ENCODE results near the gene SLC22A23. TPM values are rescaled to one million over a fixed set of nuclear protein-coding genes. Genes with fewer than 3 reads are reported as not detected.

SLC22A23 gene
- polyA plus RNA-seq, 1 donor (not counting 4 experiments of a cell fraction or from before 2014, with no cell fraction given): 4.3 TPM

GRCh38 chr6:3353213-3353903, 103.5 kb downstream of the SLC22A23 start:
- DNase-seq (ENCODE audit: low read depth, low spot score) (no peak), FAIRE-seq (no peak)
- Histone ChIP-seq H3K27ac (ENCODE audit: control insufficient read depth, insufficient read depth, low read length) (no peak overlapping the region), H3K27me3 (ENCODE audit: control insufficient read depth, extremely low read depth, insufficient read depth, low read length) (no peaks in the 10 kb centered on the region), H3K9me1 (ENCODE audit: control insufficient read depth, extremely low read depth, insufficient read depth, low read length) (no peaks in the 10 kb centered on the region), H4K20me1 (ENCODE audit: control insufficient read depth, extremely low read depth, insufficient read depth, low read length) (no peaks in the 10 kb centered on the region), H3K79me2 (ENCODE audit: control insufficient read depth, insufficient read depth, low read length) (no peaks in the 10 kb centered on the region), H3K4me3 (ENCODE audit: control insufficient read depth in 2 of 3, extremely low read depth in 1 of 3, insufficient read depth in 2 of 3, low read depth in 1 of 3, low read length in 3 of 3) (no peak overlapping the region), H3K4me1 (ENCODE audit: control insufficient read depth, extremely low read depth, insufficient read depth, low read length) (peaks cover 6% of the 10 kb centered on the region), H3K4me2 (ENCODE audit: control insufficient read depth, extremely low read depth, insufficient read depth, low read depth, low read length) (no peak overlapping the region), H3K9ac (ENCODE audit: control insufficient read depth, extremely low read depth, insufficient read depth, low read length) (no peak overlapping the region), H3K36me3 (ENCODE audit: control insufficient read depth in 2 of 2, extremely low read depth in 1 of 2, insufficient read depth in 2 of 2, low read length in 2 of 2) (no peaks in the 10 kb centered on the region), H2AFZ (ENCODE audit: control insufficient read depth, low read length) (no peak overlapping the region), H3K9me3 (ENCODE audit: control insufficient read depth, low read depth, low read length) (no peaks in the 10 kb centered on the region)
- dilution Hi-C loops (cut with MboI; ENCODE audit: extremely low pct_ligation_motif_present, low sequenced_read_pairs): no loop called here
- TF ChIP-seq EZH2 (IDR thresholded peaks at IDR 0.05; ENCODE audit: low read length): no peak
- TF ChIP-seq CTCF (optimal IDR thresholded peaks at IDR 0.05 in 1 of 3, IDR thresholded peaks at IDR 0.05 in 1 of 3, conservative IDR thresholded peaks at IDR 0.05 in 1 of 3; ENCODE audit: extremely low read depth in 1 of 3, insufficient read depth in 2 of 3, low read length in 3 of 3): no peak

GRCh38 chr6:3352678-3353077, 104.2 kb downstream of the SLC22A23 start:
- no peaks in the 10 kb centered on the region for H3K79me2 ChIP-seq (ENCODE audit: control insufficient read depth, insufficient read depth, low read length)
- no peak overlapping the region for H2AFZ ChIP-seq (ENCODE audit: control insufficient read depth, low read length)
- H3K9ac ChIP-seq (ENCODE audit: control insufficient read depth, extremely low read depth, insufficient read depth, low read length): no peak overlapping the region
- H3K9me1 ChIP-seq (ENCODE audit: control insufficient read depth, extremely low read depth, insufficient read depth, low read length): no peaks in the 10 kb centered on the region
- TF ChIP-seq CTCF (optimal IDR thresholded peaks at IDR 0.05 in 1 of 3, IDR thresholded peaks at IDR 0.05 in 1 of 3, conservative IDR thresholded peaks at IDR 0.05 in 1 of 3; ENCODE audit: extremely low read depth in 1 of 3, insufficient read depth in 2 of 3, low read length in 3 of 3): no peak
- no peak for TF ChIP-seq EZH2 (IDR thresholded peaks at IDR 0.05; ENCODE audit: low read length)
- dilution Hi-C loops (cut with MboI; ENCODE audit: extremely low pct_ligation_motif_present, low sequenced_read_pairs): no loop called here
- H3K4me3 ChIP-seq (ENCODE audit: control insufficient read depth in 2 of 3, extremely low read depth in 1 of 3, insufficient read depth in 2 of 3, low read depth in 1 of 3, low read length in 3 of 3): no peak overlapping the region
- H3K4me2 ChIP-seq (ENCODE audit: control insufficient read depth, extremely low read depth, insufficient read depth, low read depth, low read length): no peak overlapping the region
- H3K27me3 ChIP-seq (ENCODE audit: control insufficient read depth, extremely low read depth, insufficient read depth, low read length): no peaks in the 10 kb centered on the region
- peaks cover 6% of the 10 kb centered on the region for H3K4me1 ChIP-seq (ENCODE audit: control insufficient read depth, extremely low read depth, insufficient read depth, low read length)
- H4K20me1 ChIP-seq (ENCODE audit: control insufficient read depth, extremely low read depth, insufficient read depth, low read length): no peaks in the 10 kb centered on the region
- DNase-seq (ENCODE audit: low read depth, low spot score): no peak
- no peaks in the 10 kb centered on the region for H3K36me3 ChIP-seq (ENCODE audit: control insufficient read depth in 2 of 2, extremely low read depth in 1 of 2, insufficient read depth in 2 of 2, low read length in 2 of 2)
- no peak overlapping the region for H3K27ac ChIP-seq (ENCODE audit: control insufficient read depth, insufficient read depth, low read length)
- no peak for FAIRE-seq
- H3K9me3 ChIP-seq (ENCODE audit: control insufficient read depth, low read depth, low read length): no peaks in the 10 kb centered on the region

All from keratinocyte (primary cell).